ENCODE data around the gene MAP3K2. TPM values are rescaled to one million over a fixed set of nuclear protein-coding genes. Genes with fewer than 3 reads are reported as not detected.

MAP3K2 gene
- total RNA-seq = 47.1 and 63.3 TPM in 2 replicates

GRCh38 chr2:127387655-127388422, at the start of gene MAP3K2:
MAP3K2 (minus strand) TSS chr2:127387975; CDS start chr2:127343129, 44,846 bp downstream.

GRCh38 chr2:127418300-127419111, 30.7 kb upstream of the MAP3K2 start, which contains the start of gene PROC:
PROC (plus strand) TSS chr2:127418427; CDS start chr2:127419943, 1,516 bp downstream.

GRCh38 chr2:127293748-127294562, 93.8 kb downstream of the MAP3K2 start, which contains the start of gene ERCC3:
ERCC3 (minus strand) TSS chr2:127294144; CDS start chr2:127294081, 63 bp downstream.

Small RNA genes within 50 kb of the gene (small RNA-seq; reads per million reads assigned to genes)
- 0.17 reads per million for gene MIR4783
- 1.6 reads per million, percentile 71 among the genes with 10 or more reads in this experiment for gene RNU6-1147P

Other genes with a start within 250 kb of the MAP3K2 start
- gene CYP27C1, start 167.7 kb downstream of the MAP3K2 start, total RNA-seq = 3.1 TPM in 2 replicates
- gene ERCC3, start 93.8 kb downstream of the MAP3K2 start, total RNA-seq = 38.0 and 45.1 TPM in 2 replicates
- gene PROC, start 30.5 kb upstream of the MAP3K2 start, total RNA-seq = 1.2 and 2.5 TPM in 2 replicates
- gene IWS1, start 138.5 kb upstream of the MAP3K2 start, total RNA-seq = 22.8 and 29.7 TPM in 2 replicates
- under 0.01 and 1.2 TPM in 2 replicates for gene MYO7B, start 147.7 kb upstream of the MAP3K2 start, total RNA-seq

Measured in placental epithelial cell (primary cell).